H1 (cell line): ENCODE data around the gene AQP7. TPM values are rescaled to one million over a fixed set of nuclear protein-coding genes. Genes with fewer than 3 reads are reported as not detected.
"Not testable (repeated sequence)": the region's sequence is repeated elsewhere in the genome, so short reads cannot be mapped to it uniquely, and the experiment has no call there.

ENCODE experiments used
- CTCF ChIA-PET: fragments of 300-600 bp; sonication (Branson Sonifier 250); formaldehyde crosslinking; loops from one replicate; lab custom pipeline; 2021; ENCODE audit not compliant: partially characterized antibody; lab: Charles Lee
- POLR2A ChIA-PET: fragments of 300-600 bp; sonication (Branson Sonifier 250); formaldehyde crosslinking; loops from one replicate; lab custom pipeline; 2021; ENCODE audit warnings: inconsistent platforms; ENCODE audit not compliant: partially characterized antibody; lab: Charles Lee
- DNase-seq, 2 experiments: peaks; one replicate each; pipeline versions ENCODE4 v3.0.0 to v3.0.0-alpha.2; 2010 to 2022; ENCODE audit warnings: low spot score in 2 of 2, low read depth in 1 of 2, mixed read lengths in 1 of 2
- FAIRE-seq: peaks from 2 replicates; lab custom pipeline; 2011; peaks lifted over from hg19 to GRCh38; lab: Jason Lieb, UNC
- H2AFZ ChIP-seq: 2 replicates; pipeline ENCODE4 v1.8.1; 2012; ENCODE audit warnings: low read length, inconsistent platforms
- H2AK5ac ChIP-seq: 2 replicates; pipeline ENCODE4 v1.6.1; 2013; ENCODE audit warnings: low read depth, low read length
- H2BK120ac ChIP-seq: replicated peaks from 2 replicates; pipeline ENCODE3; 2013; ENCODE audit warnings: low read depth, low read length, inconsistent platforms
- H2BK12ac ChIP-seq: 2 replicates; pipeline ENCODE4 v1.6.1; 2013; ENCODE audit warnings: low read depth, low read length
- H2BK15ac ChIP-seq: 2 replicates; pipeline ENCODE4 v1.6.1; 2013; ENCODE audit warnings: low read length
- H2BK20ac ChIP-seq: 2 replicates; pipeline ENCODE4 v1.6.1; 2013; ENCODE audit warnings: low read length
- H2BK5ac ChIP-seq: 2 replicates; pipeline ENCODE4 v1.6.1; 2013; ENCODE audit warnings: low read depth, low read length
- H3K14ac ChIP-seq: 2 replicates; pipeline ENCODE4 v1.6.1; 2013; ENCODE audit warnings: inconsistent platforms; ENCODE audit not compliant: insufficient read length
- H3K18ac ChIP-seq: 2 replicates; pipeline ENCODE4 v1.6.1; 2013; ENCODE audit warnings: low read length; ENCODE audit errors: extremely low read depth
- H3K23ac ChIP-seq: 2 replicates; pipeline ENCODE4 v1.6.1; 2013; ENCODE audit warnings: inconsistent platforms; ENCODE audit not compliant: insufficient read length
- H3K23me2 ChIP-seq: 2 replicates; pipeline ENCODE4 v1.6.1; 2013; ENCODE audit warnings: low read depth, low read length
- H3K27ac ChIP-seq: 2 replicates; pipeline ENCODE4 v1.6.1; 2011; ENCODE audit warnings: low read depth, low read length, inconsistent platforms
- H3K27me3 ChIP-seq, 4 experiments: replicated peaks in 1 of 4; 1 replicate in 1 of 4; 2 replicates in 3 of 4; pipeline versions ENCODE4 v1.6.1 to v1.8.1; 2011 to 2013; ENCODE audit warnings: low read length in 3 of 4, mild to moderate bottlenecking in 3 of 4, inconsistent platforms in 2 of 4, mixed read lengths in 2 of 4, moderate library complexity in 1 of 4; ENCODE audit not compliant: control insufficient read depth in 3 of 4, insufficient read depth in 3 of 4; ENCODE audit errors: extremely low read depth in 1 of 4
- H3K36me3 ChIP-seq, 4 experiments: 2 replicates each; pipeline versions ENCODE4 v1.6.1 to v1.8.1; 2011 to 2013; ENCODE audit warnings: mild to moderate bottlenecking in 4 of 4, low read length in 3 of 4, moderate library complexity in 2 of 4, control low read depth in 1 of 4, inconsistent platforms in 1 of 4; ENCODE audit not compliant: insufficient read depth in 4 of 4, control insufficient read depth in 2 of 4
- H3K4ac ChIP-seq: replicated peaks from 2 replicates; pipeline ENCODE3; 2013; ENCODE audit warnings: low read length, low read depth, mixed read lengths, inconsistent platforms; ENCODE audit not compliant: insufficient read length
- H3K4me1 ChIP-seq, 4 experiments: replicated peaks in 1 of 4; 1 replicate in 1 of 4; 2 replicates in 3 of 4; pipeline versions ENCODE4 v1.6.1 to v1.8.1; 2011 to 2013; ENCODE audit warnings: low read length in 3 of 4, inconsistent platforms in 2 of 4, mixed read lengths in 1 of 4; ENCODE audit not compliant: insufficient read depth in 4 of 4, control insufficient read depth in 3 of 4
- H3K4me2 ChIP-seq, 2 experiments: 2 replicates each; pipeline versions ENCODE4 v1.6.1 to v1.8.1; 2011 to 2013; ENCODE audit warnings: low read depth in 2 of 2, low read length in 2 of 2, control low read depth in 1 of 2, inconsistent platforms in 1 of 2, mild to moderate bottlenecking in 1 of 2; ENCODE audit not compliant: insufficient read depth in 1 of 2
- H3K4me3 ChIP-seq, 4 experiments: fragments of 200-600, 300-600 bp in 1 of 4; sonication (generic), shearing (Covaris generic), sonication (Bioruptor Twin) in 1 of 4; 2 replicates each; pipeline versions ENCODE4 v1.5.1 to v1.8.1; 2011 to 2016; ENCODE audit warnings: low read length in 4 of 4, low read depth in 3 of 4, control low read depth in 2 of 4, inconsistent platforms in 2 of 4, mild to moderate bottlenecking in 2 of 4, mixed read lengths in 1 of 4, moderate library complexity in 1 of 4; ENCODE audit not compliant: insufficient read depth in 2 of 4; ENCODE audit errors: extremely low read depth in 1 of 4
- H3K56ac ChIP-seq: replicated peaks from 2 replicates; pipeline ENCODE3; 2013; ENCODE audit warnings: low read depth, mild to moderate bottlenecking, mixed read lengths, low read length, inconsistent platforms; ENCODE audit not compliant: insufficient read length
- H3K79me1 ChIP-seq: 2 replicates; pipeline ENCODE4 v1.6.1; 2013; ENCODE audit warnings: low read depth, low read length, control low read depth
- H3K79me2 ChIP-seq, 2 experiments: 2 replicates each; pipeline versions ENCODE4 v1.6.1 to v1.8.1; 2012 to 2013; ENCODE audit warnings: low read length in 2 of 2, mild to moderate bottlenecking in 2 of 2, inconsistent platforms in 1 of 2; ENCODE audit not compliant: insufficient read depth in 2 of 2, control insufficient read depth in 1 of 2
- H3K9ac ChIP-seq, 4 experiments: replicated peaks in 1 of 4; 1 replicate in 1 of 4; 2 replicates in 3 of 4; pipeline versions ENCODE4 v1.6.1 to v1.8.1; 2011 to 2013; ENCODE audit warnings: low read depth in 3 of 4, low read length in 3 of 4, control low read depth in 2 of 4, mild to moderate bottlenecking in 2 of 4, moderate library complexity in 2 of 4, inconsistent platforms in 1 of 4; ENCODE audit errors: extremely low read depth in 1 of 4
- H3K9me3 ChIP-seq, 2 experiments: 2 replicates each; pipeline versions ENCODE4 v1.6.1 to v1.8.1; 2012 to 2013; ENCODE audit warnings: mild to moderate bottlenecking in 2 of 2, moderate library complexity in 2 of 2, control low read depth in 1 of 2, inconsistent platforms in 1 of 2, low read depth in 1 of 2, low read length in 1 of 2, mixed read lengths in 1 of 2; ENCODE audit not compliant: insufficient read depth in 2 of 2
- H4K20me1 ChIP-seq, 2 experiments: replicated peaks in 1 of 2; 2 replicates each; pipeline versions ENCODE3 to v1.8.1; 2011 to 2013; ENCODE audit warnings: inconsistent platforms in 2 of 2, low read length in 2 of 2, mild to moderate bottlenecking in 1 of 2; ENCODE audit not compliant: insufficient read depth in 2 of 2, control insufficient read depth in 1 of 2
- H4K5ac ChIP-seq: 2 replicates; pipeline ENCODE4 v1.6.1; 2013; ENCODE audit warnings: low read length, low read depth, mixed read lengths, inconsistent platforms; ENCODE audit not compliant: insufficient read length
- H4K8ac ChIP-seq: 2 replicates; pipeline ENCODE4 v1.8.0; 2013; ENCODE audit warnings: mild to moderate bottlenecking, moderate library complexity, low read length, inconsistent platforms; ENCODE audit not compliant: insufficient read depth; ENCODE audit errors: extremely low read depth
- H4K91ac ChIP-seq: replicated peaks from 2 replicates; pipeline ENCODE3; 2013; ENCODE audit warnings: low read length, mixed read lengths, inconsistent platforms; ENCODE audit not compliant: insufficient read length
- ATF3 ChIP-seq: IDR thresholded peaks from 2 replicates; pipeline ENCODE4 v1.6.1; 2011; ENCODE audit warnings: low read depth, mild to moderate bottlenecking, low read length; ENCODE audit not compliant: insufficient read depth
- WGBS, 2 experiments: shearing (Covaris generic) in 1 of 2; methylation state at CpG; one replicate each; pipeline versions ENCODE4 v1.1.6 to v1.1.7; 2013 to 2015; ENCODE audit warnings: low lambda C conversion rate in 2 of 2, mixed read lengths in 2 of 2, inconsistent platforms in 1 of 2, low coverage in 1 of 2, missing lambda C conversion rate in 1 of 2; ENCODE audit not compliant: insufficient replicate concordance in 2 of 2, insufficient coverage in 1 of 2, insufficient read length in 1 of 2; ENCODE audit errors: extremely low coverage in 1 of 2, missing lambda C conversion rate in 1 of 2; 5-methylcytosine and 5-hydroxymethylcytosine counted together
- polyA plus RNA-seq, 7 experiments: library from polyadenylated mRNA; depleted of rRNA in 3 of 7; stranded (reverse) in 5 of 7; unstranded in 2 of 7; fragments of >200 nt in 5 of 7; fragments of 200-250 nt in 2 of 7; gene quantifications; 1 replicate in 5 of 7; 2 replicates in 1 of 7; 4 replicates in 1 of 7; pipeline versions ENCODE4 v1.2.1 to v1.2.3, GENCODE V29; 2011 to 2013; ENCODE audit warnings: missing spikeins in 2 of 7, mixed read lengths in 2 of 7
- total RNA-seq: library from RNA; stranded (reverse); fragmentation: NEBNext Ultra II Directional; extraction: Animal tissue kit (Norgen Biotek cat#: 25700); gene quantifications from 2 replicates; pipeline ENCODE4 v1.2.1, GENCODE V29; 2021

Gene AQP7
- total and polyA plus RNA-seq, 2 of the 8 experiments (the other 6 are each of a cell fraction or from before 2014, with no cell fraction given): not detected

DNA sequence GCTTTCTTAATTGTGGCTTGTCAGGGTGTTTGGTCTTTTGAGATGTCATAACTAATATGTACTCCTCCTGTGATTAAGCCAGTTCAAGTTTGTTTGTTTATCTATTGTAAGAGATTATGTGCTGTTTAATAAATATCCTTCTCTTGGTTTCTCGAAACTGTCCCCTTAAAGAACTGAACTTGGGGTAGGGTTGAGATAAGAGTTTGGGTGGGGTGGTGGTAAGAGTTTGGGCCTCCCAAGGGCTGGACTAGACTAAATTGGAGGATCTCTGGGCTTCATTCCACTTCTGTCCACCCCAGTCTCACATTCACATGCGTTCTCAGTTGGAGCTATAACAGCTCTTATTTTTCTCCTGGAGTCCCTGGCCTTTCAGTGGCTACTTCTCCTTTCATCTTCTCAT, 38.2 kb downstream of the AQP7 start (continued):
- TF ChIP-seq ATF3: no peak
- TF ChIP-seq, all 59 proteins: peak for 0

GRCh38 chr9:33358641-33359040, 43.7 kb downstream of the AQP7 start:
- H3K4me1 ChIP-seq, H4K8ac ChIP-seq, H4K91ac ChIP-seq, H3K56ac ChIP-seq, H4K5ac ChIP-seq, H4K20me1 ChIP-seq, H3K14ac ChIP-seq, POLR2A ChIA-PET, H3K9ac ChIP-seq, H3K79me2 ChIP-seq, H2BK5ac ChIP-seq, H3K79me1 ChIP-seq, H3K27ac ChIP-seq, H2BK15ac ChIP-seq, H3K18ac ChIP-seq, H2AK5ac ChIP-seq, FAIRE-seq, H3K9me3 ChIP-seq, H2BK20ac ChIP-seq, H3K4me3 ChIP-seq, H2BK12ac ChIP-seq, H3K36me3 ChIP-seq, H3K23ac ChIP-seq, H2AFZ ChIP-seq, H3K4ac ChIP-seq, H3K27me3 ChIP-seq, H3K23me2 ChIP-seq, DNase-seq, H2BK120ac ChIP-seq, H3K4me2 ChIP-seq: not testable (repeated sequence)
- 98% methylated on average over 3 of the region's 3 CpGs; no CpG with 5 or more reads in 1 of the 2 experiments for WGBS, 2 experiments
- CTCF ChIA-PET: interaction anchor here (4.4 kb wide), 1 partner anchor 16 kb away, joined by 29 read pairs; no protein-coding TSS in a partner anchor
